BE2C (cell line): Measurements from ENCODE around the gene C2orf92.

Experiments
- DNase-seq: peaks from one replicate; pipeline ENCODE4 v3.0.0-alpha.2; 2020
- H3K27me3 ChIP-seq: fragments of 250-450 bp; sonication (Bioruptor Pico); 2 replicates; pipeline ENCODE4 v1.5.1; 2020; ENCODE audit warnings: mild to moderate bottlenecking
- H3K36me3 ChIP-seq: fragments of 250-450 bp; sonication (Bioruptor Pico); 2 replicates; pipeline ENCODE4 v1.5.1; 2020; ENCODE audit warnings: mild to moderate bottlenecking
- H3K4me1 ChIP-seq: fragments of 250-450 bp; sonication (Bioruptor Pico); 2 replicates; pipeline ENCODE4 v1.5.1; 2020
- H3K4me3 ChIP-seq: 2 replicates; pipeline ENCODE4 v1.5.1; 2011; ENCODE audit warnings: low read depth, low read length
- H3K9me3 ChIP-seq: fragments of 250-450 bp; sonication (Bioruptor Pico); 2 replicates; pipeline ENCODE4 v1.5.1; 2020
- TF ChIP-seq, protein P1 (sequence below): IDR thresholded peaks from 2 replicates; pipeline ENCODE4 v1.5.1; 2012; ENCODE audit warnings: mild to moderate bottlenecking, low read depth, low read length

C2orf92 gene

DNA sequence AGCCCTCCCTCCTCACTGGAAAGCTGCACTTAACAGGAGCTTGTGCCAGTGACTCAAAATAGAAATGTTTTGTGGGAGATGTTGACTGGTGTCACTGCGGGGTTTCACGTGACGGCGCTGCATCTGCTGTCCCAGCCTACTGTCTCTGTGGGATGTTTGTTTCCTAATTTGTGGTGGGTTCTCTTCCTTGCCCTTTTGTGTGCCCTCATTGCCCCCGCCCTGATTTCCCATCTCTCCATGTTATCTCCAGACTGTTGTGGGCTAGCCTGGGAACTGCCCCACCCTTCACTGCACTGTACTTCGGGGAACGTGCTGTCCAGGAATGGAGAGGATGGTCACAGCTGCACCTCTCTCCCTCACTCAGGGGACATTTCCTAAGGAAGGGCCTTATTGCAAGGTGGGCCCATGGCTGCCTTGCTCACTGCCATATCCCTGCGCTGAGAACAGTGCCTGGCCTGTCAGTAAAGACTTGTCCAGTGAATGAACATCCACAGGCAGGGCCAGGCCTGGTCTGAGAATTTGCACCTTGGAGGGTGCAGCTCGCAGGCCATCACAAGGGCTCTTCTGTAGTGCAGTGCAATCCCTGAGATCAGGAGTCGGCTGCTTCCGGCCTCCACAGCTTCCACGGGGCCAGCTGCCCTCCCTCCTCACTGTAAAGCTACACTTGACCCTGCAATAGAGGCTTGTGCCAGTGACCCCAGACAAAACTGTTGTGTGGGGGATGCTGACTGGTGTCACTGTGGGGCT, 61.9 kb downstream of the C2orf92 start:
- Histone ChIP-seq H3K4me1 (no peaks in the 10 kb centered on the region), H3K27me3 (no peaks in the 10 kb centered on the region), H3K9me3 (no peaks in the 10 kb centered on the region), H3K4me3 (no peak overlapping the region), H3K36me3 (no peaks in the 10 kb centered on the region)
- TF ChIP-seq, protein P1, sequence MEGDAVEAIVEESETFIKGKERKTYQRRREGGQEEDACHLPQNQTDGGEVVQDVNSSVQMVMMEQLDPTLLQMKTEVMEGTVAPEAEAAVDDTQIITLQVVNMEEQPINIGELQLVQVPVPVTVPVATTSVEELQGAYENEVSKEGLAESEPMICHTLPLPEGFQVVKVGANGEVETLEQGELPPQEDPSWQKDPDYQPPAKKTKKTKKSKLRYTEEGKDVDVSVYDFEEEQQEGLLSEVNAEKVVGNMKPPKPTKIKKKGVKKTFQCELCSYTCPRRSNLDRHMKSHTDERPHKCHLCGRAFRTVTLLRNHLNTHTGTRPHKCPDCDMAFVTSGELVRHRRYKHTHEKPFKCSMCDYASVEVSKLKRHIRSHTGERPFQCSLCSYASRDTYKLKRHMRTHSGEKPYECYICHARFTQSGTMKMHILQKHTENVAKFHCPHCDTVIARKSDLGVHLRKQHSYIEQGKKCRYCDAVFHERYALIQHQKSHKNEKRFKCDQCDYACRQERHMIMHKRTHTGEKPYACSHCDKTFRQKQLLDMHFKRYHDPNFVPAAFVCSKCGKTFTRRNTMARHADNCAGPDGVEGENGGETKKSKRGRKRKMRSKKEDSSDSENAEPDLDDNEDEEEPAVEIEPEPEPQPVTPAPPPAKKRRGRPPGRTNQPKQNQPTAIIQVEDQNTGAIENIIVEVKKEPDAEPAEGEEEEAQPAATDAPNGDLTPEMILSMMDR: no peak
- DNase-seq: no peak

DNA sequence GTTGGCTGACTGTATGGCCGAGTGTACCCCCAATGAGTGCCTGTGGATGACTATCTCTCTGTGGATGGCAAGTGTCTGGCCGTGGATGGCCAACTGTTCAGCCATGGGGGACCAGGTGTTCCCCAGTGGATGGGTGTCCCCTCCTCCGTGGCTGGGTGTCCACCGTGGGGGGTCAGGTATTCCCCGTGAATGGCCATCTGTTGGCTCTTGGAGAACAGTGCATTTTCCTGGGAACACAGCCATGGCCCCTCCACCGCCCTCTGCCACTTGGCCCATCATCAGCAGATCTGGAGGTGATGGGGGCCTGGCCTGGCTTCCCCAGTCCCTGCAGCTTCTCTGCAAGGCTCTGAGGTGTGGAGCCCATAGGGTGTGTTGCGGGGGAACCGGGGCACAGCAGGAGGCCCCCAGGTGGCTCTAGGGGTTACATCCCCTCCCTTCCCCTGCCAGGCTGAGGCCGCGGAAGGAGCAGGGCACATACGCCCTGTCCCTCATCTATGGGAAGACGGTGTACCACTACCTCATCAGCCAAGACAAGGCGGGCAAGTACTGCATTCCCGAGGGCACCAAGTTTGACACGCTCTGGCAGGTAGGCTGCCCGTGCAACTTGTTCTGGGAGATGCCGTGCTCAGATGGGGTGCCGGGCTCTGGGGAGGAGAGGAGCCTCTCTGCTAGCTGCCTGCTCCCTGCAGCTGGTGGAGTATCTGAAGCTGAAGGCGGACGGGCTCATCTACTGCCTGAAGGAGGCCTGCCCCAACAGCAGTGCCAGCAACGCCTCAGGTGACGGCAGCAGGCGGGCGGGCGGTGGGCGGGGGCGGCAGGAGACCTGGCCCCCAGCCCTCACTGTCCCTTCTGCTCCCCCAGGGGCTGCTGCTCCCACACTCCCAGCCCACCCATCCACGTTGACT, 63.2 kb downstream of the C2orf92 start:
- no peaks in the 10 kb centered on the region for H3K4me1 ChIP-seq
- TF ChIP-seq, protein P1: no peak
- no peak overlapping the region for H3K4me3 ChIP-seq
- no peaks in the 10 kb centered on the region for H3K36me3 ChIP-seq
- no peaks in the 10 kb centered on the region for H3K9me3 ChIP-seq
- DNase-seq: no peak
- H3K27me3 ChIP-seq: no peaks in the 10 kb centered on the region

DNA sequence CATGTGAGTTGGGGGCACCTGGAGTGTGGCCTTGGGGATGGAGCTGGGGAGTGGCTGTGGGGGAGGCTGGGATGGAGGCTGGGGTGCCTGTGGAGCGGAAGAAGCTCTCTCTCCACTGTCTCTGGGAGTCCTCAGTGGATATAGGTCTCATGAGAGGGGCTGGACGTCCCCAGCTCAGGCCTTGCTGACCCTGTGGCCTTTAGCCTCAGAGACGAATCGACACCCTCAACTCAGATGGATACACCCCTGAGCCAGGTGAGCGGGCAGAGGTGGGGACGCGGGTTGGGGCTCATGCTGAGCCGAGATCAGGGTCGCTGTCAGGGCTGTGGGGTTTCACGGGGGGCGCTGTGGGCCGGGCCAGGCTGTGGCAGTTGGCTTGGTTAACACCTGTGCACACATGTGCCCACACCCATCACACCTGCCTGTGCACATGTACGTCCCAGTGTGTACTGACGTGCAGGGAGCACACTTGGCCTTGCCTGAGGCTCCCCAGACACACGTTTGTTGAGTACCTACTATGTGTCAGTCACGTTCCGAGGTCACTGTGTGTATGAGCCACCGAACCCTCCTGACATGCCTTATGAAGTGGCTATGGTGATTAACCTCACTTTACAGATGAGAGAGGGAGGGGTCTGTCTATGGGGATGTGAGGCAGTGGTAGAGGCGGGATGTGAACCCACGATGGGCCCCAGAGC, 64.0 kb downstream of the C2orf92 start:
- no peak overlapping the region for H3K4me3 ChIP-seq
- TF ChIP-seq, protein P1: no peak
- no peaks in the 10 kb centered on the region for H3K9me3 ChIP-seq
- H3K36me3 ChIP-seq: no peaks in the 10 kb centered on the region
- no peaks in the 10 kb centered on the region for H3K4me1 ChIP-seq
- DNase-seq: no peak
- no peaks in the 10 kb centered on the region for H3K27me3 ChIP-seq

DNA sequence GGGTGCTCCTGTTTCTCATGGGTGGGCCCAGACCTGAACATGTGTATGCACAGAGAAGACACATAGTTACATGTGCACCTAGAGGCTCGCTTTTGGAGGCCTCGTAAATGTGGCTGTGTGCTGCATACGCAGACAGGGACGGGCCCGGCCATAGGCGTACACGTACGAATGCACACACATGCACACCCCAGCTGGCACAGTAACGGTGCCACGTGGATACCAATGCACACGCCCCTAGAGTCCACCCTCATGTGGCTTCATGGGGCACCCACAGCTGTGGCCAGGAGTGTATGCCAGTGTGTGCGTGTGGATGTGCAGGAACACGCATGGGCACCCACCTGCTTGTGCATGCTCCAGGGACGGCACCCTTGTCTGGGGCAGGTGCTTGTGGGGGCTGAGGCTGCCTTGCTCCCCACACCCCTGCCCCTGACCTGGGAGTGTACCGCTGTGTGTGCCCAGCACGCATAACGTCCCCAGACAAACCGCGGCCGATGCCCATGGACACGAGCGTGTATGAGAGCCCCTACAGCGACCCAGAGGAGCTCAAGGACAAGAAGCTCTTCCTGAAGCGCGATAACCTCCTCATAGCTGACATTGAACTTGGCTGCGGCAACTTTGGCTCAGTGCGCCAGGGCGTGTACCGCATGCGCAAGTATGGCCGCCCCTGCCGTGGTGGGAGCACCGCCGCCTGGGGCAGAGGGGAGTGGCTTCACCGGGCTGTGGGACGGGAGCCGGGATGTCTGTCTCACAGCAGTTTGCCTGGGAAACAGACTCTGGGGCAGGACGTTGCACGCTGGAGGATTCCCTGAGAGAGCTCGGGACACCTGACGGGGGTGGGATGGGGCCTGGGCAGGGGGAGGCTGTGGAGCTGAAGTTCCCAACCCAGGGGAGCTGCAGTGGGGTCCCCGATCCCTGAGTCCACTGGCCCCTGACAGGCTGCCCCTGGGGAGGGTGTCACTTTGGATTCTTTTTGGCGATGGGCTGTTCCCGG, 64.8 kb downstream of the C2orf92 start:
- no peak for DNase-seq
- no peaks in the 10 kb centered on the region for H3K36me3 ChIP-seq
- TF ChIP-seq, protein P1: no peak
- no peaks in the 10 kb centered on the region for H3K27me3 ChIP-seq
- H3K4me3 ChIP-seq: no peak overlapping the region
- H3K9me3 ChIP-seq: no peaks in the 10 kb centered on the region
- H3K4me1 ChIP-seq: no peaks in the 10 kb centered on the region

DNA sequence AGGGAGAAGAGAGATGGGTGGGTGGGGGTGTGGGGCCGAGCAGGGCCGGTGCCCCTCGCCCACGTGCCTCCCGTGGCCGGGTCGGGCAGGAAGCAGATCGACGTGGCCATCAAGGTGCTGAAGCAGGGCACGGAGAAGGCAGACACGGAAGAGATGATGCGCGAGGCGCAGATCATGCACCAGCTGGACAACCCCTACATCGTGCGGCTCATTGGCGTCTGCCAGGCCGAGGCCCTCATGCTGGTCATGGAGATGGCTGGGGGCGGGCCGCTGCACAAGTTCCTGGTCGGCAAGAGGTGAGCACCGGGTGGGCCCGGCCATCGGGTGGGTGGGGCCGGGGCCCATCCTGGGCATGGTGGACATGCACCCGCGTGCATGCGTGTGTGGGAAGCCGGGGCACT, 65.6 kb downstream of the C2orf92 start:
- Histone ChIP-seq H3K27me3 (no peaks in the 10 kb centered on the region), H3K4me3 (no peak overlapping the region), H3K4me1 (no peaks in the 10 kb centered on the region), H3K9me3 (no peaks in the 10 kb centered on the region), H3K36me3 (no peaks in the 10 kb centered on the region)
- TF ChIP-seq, protein P1: no peak
- no peak for DNase-seq
